Measurements from ENCODE around the gene FAM221B.

Gene FAM221B

GRCh38 chr9:35856882-35857281 is 28.4 kb upstream of the FAM221B start:
- H3K9ac ChIP-seq (ENCODE audit: insufficient read length, low read depth) = no peak overlapping the region
- H3K4me3 ChIP-seq (ENCODE audit: insufficient read length, low read depth) = no peak overlapping the region
- H3K27me3 ChIP-seq (ENCODE audit: insufficient read depth, insufficient read length) = peaks cover 8% of the 10 kb centered on the region
- H3K4me1 ChIP-seq (ENCODE audit: insufficient read depth, insufficient read length) = peaks cover 4% of the 10 kb centered on the region
- H3K36me3 ChIP-seq (ENCODE audit: insufficient read depth, insufficient read length, low read length) = no peaks in the 10 kb centered on the region
- DNase-seq (ENCODE audit: low read depth, low spot score) = no peak
- TF ChIP-seq SUZ12 (IDR thresholded peaks at IDR 0.05; ENCODE audit: extremely low read depth, insufficient read depth, insufficient read length) (no peak), YY1 (IDR thresholded peaks at IDR 0.05; ENCODE audit: insufficient read depth, insufficient read length) (no peak), ZNF274 (IDR thresholded peaks at IDR 0.05; ENCODE audit: low read depth, low read length) (no peak)
- H3K9me3 ChIP-seq (ENCODE audit: insufficient read depth, low read length) = no peaks in the 10 kb centered on the region

GRCh38 chr9:35856206-35856605 is 27.7 kb upstream of the FAM221B start:
- no peak for TF ChIP-seq YY1 (IDR thresholded peaks at IDR 0.05; ENCODE audit: insufficient read depth, insufficient read length)
- TF ChIP-seq ZNF274 (IDR thresholded peaks at IDR 0.05; ENCODE audit: low read depth, low read length) = no peak
- no peak for TF ChIP-seq SUZ12 (IDR thresholded peaks at IDR 0.05; ENCODE audit: extremely low read depth, insufficient read depth, insufficient read length)
- DNase-seq (ENCODE audit: low read depth, low spot score) = no peak
- Histone ChIP-seq H3K4me1 (ENCODE audit: insufficient read depth, insufficient read length) (peaks cover 4% of the 10 kb centered on the region), H3K27me3 (ENCODE audit: insufficient read depth, insufficient read length) (peaks cover 3% of the 10 kb centered on the region), H3K9me3 (ENCODE audit: insufficient read depth, low read length) (no peaks in the 10 kb centered on the region), H3K36me3 (ENCODE audit: insufficient read depth, insufficient read length, low read length) (no peaks in the 10 kb centered on the region), H3K4me3 (ENCODE audit: insufficient read length, low read depth) (no peak overlapping the region), H3K9ac (ENCODE audit: insufficient read length, low read depth) (no peak overlapping the region)

GRCh38 chr9:35854091-35854762 is 25.7 kb upstream of the FAM221B start:
- Histone ChIP-seq H3K36me3 (ENCODE audit: insufficient read depth, insufficient read length, low read length) (no peaks in the 10 kb centered on the region), H3K4me1 (ENCODE audit: insufficient read depth, insufficient read length) (peaks cover 4% of the 10 kb centered on the region), H3K9me3 (ENCODE audit: insufficient read depth, low read length) (no peaks in the 10 kb centered on the region), H3K9ac (ENCODE audit: insufficient read length, low read depth) (no peak overlapping the region), H3K4me3 (ENCODE audit: insufficient read length, low read depth) (no peak overlapping the region), H3K27me3 (ENCODE audit: insufficient read depth, insufficient read length) (no peaks in the 10 kb centered on the region)
- DNase-seq (ENCODE audit: low read depth, low spot score) = no peak
- TF ChIP-seq ZNF274 (IDR thresholded peaks at IDR 0.05; ENCODE audit: low read depth, low read length) = no peak
- TF ChIP-seq YY1 (IDR thresholded peaks at IDR 0.05; ENCODE audit: insufficient read depth, insufficient read length) = no peak
- TF ChIP-seq SUZ12 (IDR thresholded peaks at IDR 0.05; ENCODE audit: extremely low read depth, insufficient read depth, insufficient read length) = no peak

- DNase-seq (ENCODE audit: low read depth, low spot score) = no peak
- no peak overlapping the region for H3K9ac ChIP-seq (ENCODE audit: insufficient read length, low read depth)
- H3K9me3 ChIP-seq (ENCODE audit: insufficient read depth, low read length) = no peaks in the 10 kb centered on the region
- peaks cover 2% of the 10 kb centered on the region for H3K4me1 ChIP-seq (ENCODE audit: insufficient read depth, insufficient read length)
- no peak for TF ChIP-seq YY1 (IDR thresholded peaks at IDR 0.05; ENCODE audit: insufficient read depth, insufficient read length)
- no peak for TF ChIP-seq SUZ12 (IDR thresholded peaks at IDR 0.05; ENCODE audit: extremely low read depth, insufficient read depth, insufficient read length)
- TF ChIP-seq ZNF274 (IDR thresholded peaks at IDR 0.05; ENCODE audit: low read depth, low read length) = no peak
- no peaks in the 10 kb centered on the region for H3K36me3 ChIP-seq (ENCODE audit: insufficient read depth, insufficient read length, low read length)
- H3K27me3 ChIP-seq (ENCODE audit: insufficient read depth, insufficient read length) = no peaks in the 10 kb centered on the region
- H3K4me3 ChIP-seq (ENCODE audit: insufficient read length, low read depth) = no peak overlapping the region
Observed at GRCh38 chr9:35852876-35853865, 24.6 kb upstream of the FAM221B start.

GRCh38 chr9:35852267-35852815 is 23.8 kb upstream of the FAM221B start:
- H3K4me1 ChIP-seq (ENCODE audit: insufficient read depth, insufficient read length) = peaks cover 2% of the 10 kb centered on the region
- no peak for DNase-seq (ENCODE audit: low read depth, low spot score)
- H3K4me3 ChIP-seq (ENCODE audit: insufficient read length, low read depth) = no peak overlapping the region
- H3K9ac ChIP-seq (ENCODE audit: insufficient read length, low read depth) = no peak overlapping the region
- TF ChIP-seq YY1 (IDR thresholded peaks at IDR 0.05; ENCODE audit: insufficient read depth, insufficient read length) (no peak), SUZ12 (IDR thresholded peaks at IDR 0.05; ENCODE audit: extremely low read depth, insufficient read depth, insufficient read length) (no peak), ZNF274 (IDR thresholded peaks at IDR 0.05; ENCODE audit: low read depth, low read length) (no peak)
- no peaks in the 10 kb centered on the region for H3K36me3 ChIP-seq (ENCODE audit: insufficient read depth, insufficient read length, low read length)
- H3K9me3 ChIP-seq (ENCODE audit: insufficient read depth, low read length) = no peaks in the 10 kb centered on the region
- no peaks in the 10 kb centered on the region for H3K27me3 ChIP-seq (ENCODE audit: insufficient read depth, insufficient read length)

GRCh38 chr9:35847792-35848572 is 19.4 kb upstream of the FAM221B start:
- Histone ChIP-seq H3K27me3 (ENCODE audit: insufficient read depth, insufficient read length) (no peaks in the 10 kb centered on the region), H3K36me3 (ENCODE audit: insufficient read depth, insufficient read length, low read length) (no peaks in the 10 kb centered on the region), H3K9ac (ENCODE audit: insufficient read length, low read depth) (no peak overlapping the region), H3K4me1 (ENCODE audit: insufficient read depth, insufficient read length) (peaks cover 3% of the 10 kb centered on the region), H3K9me3 (ENCODE audit: insufficient read depth, low read length) (no peaks in the 10 kb centered on the region), H3K4me3 (ENCODE audit: insufficient read length, low read depth) (no peak overlapping the region)
- DNase-seq (ENCODE audit: low read depth, low spot score) = no peak
- no peak for TF ChIP-seq SUZ12 (IDR thresholded peaks at IDR 0.05; ENCODE audit: extremely low read depth, insufficient read depth, insufficient read length)
- TF ChIP-seq YY1 (IDR thresholded peaks at IDR 0.05; ENCODE audit: insufficient read depth, insufficient read length) = no peak
- no peak for TF ChIP-seq ZNF274 (IDR thresholded peaks at IDR 0.05; ENCODE audit: low read depth, low read length)

Measured in NT2/D1 (cell line).